MM.1S (cell line): ENCODE data around the gene RIMKLA.

Source experiments
- DNase-seq: peaks from one replicate; pipeline ENCODE4 v3.0.0-alpha.2; 2015
- H2AFZ ChIP-seq: fragments of 300-600 bp; sonication (generic); 2 replicates; pipeline ENCODE4 v1.6.0; 2016; ENCODE audit warnings: antibody characterized with exemption, low read length
- H3F3A ChIP-seq: fragments of 300-600 bp; sonication (generic); 2 replicates; pipeline ENCODE4 v1.6.1; 2016; ENCODE audit warnings: mild to moderate bottlenecking, antibody characterized with exemption, low read length, moderate library complexity, mixed read lengths; ENCODE audit not compliant: insufficient read depth
- H3K27ac ChIP-seq: fragments of 300-600 bp; sonication (generic); 2 replicates; pipeline ENCODE4 v1.5.1; 2016; ENCODE audit warnings: mild to moderate bottlenecking, low read length
- H3K27me3 ChIP-seq: fragments of 300-600 bp; sonication (generic); replicated peaks from 2 replicates; pipeline ENCODE4 v1.6.0; 2016; ENCODE audit warnings: low read length; ENCODE audit not compliant: insufficient read depth
- H3K36me3 ChIP-seq: fragments of 300-600 bp; sonication (generic); replicated peaks from 2 replicates; pipeline ENCODE4 v1.6.1; 2016; ENCODE audit warnings: mild to moderate bottlenecking, low read length, mixed read lengths; ENCODE audit not compliant: insufficient read depth
- H3K4me1 ChIP-seq: fragments of 300-600 bp; sonication (generic); 2 replicates; pipeline ENCODE4 v1.6.1; 2016; ENCODE audit warnings: low read length, mixed read lengths
- H3K4me2 ChIP-seq: fragments of 300-600 bp; sonication (generic); 2 replicates; pipeline ENCODE4 v1.6.0; 2016; ENCODE audit warnings: low read depth, low read length
- H3K4me3 ChIP-seq: fragments of 300-600 bp; sonication (generic); 2 replicates; pipeline ENCODE4 v1.5.1; 2016; ENCODE audit warnings: low read length, mixed read lengths
- H3K79me2 ChIP-seq: fragments of 300-600 bp; sonication (generic); 2 replicates; pipeline ENCODE4 v1.6.1; 2016; ENCODE audit warnings: mixed run types, low read length, mixed read lengths
- H3K9ac ChIP-seq: fragments of 300-600 bp; sonication (generic); 2 replicates; pipeline ENCODE4 v1.6.1; 2016; ENCODE audit warnings: low read length, mixed read lengths
- H3K9me2 ChIP-seq: fragments of 300-600 bp; sonication (generic); replicated peaks from 2 replicates; pipeline ENCODE4 v1.6.1; 2016; ENCODE audit warnings: mild to moderate bottlenecking, low read length, mixed read lengths; ENCODE audit not compliant: insufficient read depth
- H3K9me3 ChIP-seq: fragments of 300-600 bp; sonication (generic); replicated peaks from 2 replicates; pipeline ENCODE4 v1.6.1; 2016; ENCODE audit warnings: mild to moderate bottlenecking, low read length, mixed read lengths; ENCODE audit not compliant: insufficient read depth
- H4K20me1 ChIP-seq: fragments of 300-600 bp; sonication (generic); 2 replicates; pipeline ENCODE4 v1.6.1; 2016; ENCODE audit warnings: mild to moderate bottlenecking, low read length, moderate library complexity, mixed read lengths; ENCODE audit not compliant: insufficient read depth
- CTCF ChIP-seq: fragments of 300-600 bp; sonication (generic); IDR thresholded peaks from 2 replicates; pipeline ENCODE4 v1.5.1; 2016; ENCODE audit warnings: antibody characterized with exemption, low read length, mixed read lengths
- EZH2 ChIP-seq: fragments of 300-600 bp; sonication (generic); optimal IDR thresholded peaks from 2 replicates; pipeline ENCODE3; 2017; ENCODE audit warnings: low read depth, mild to moderate bottlenecking, antibody characterized with exemption, low read length, mixed read lengths
- EZH2phosphoT487 ChIP-seq: fragments of 300-600 bp; sonication (generic); IDR thresholded peaks from 2 replicates; pipeline ENCODE4 v1.6.1; 2018; ENCODE audit warnings: antibody characterized with exemption, low read length

Gene RIMKLA

GRCh38 chr1:42418516-42418915 is 37.9 kb downstream of the RIMKLA start:
- Histone ChIP-seq H3K9ac (no peak overlapping the region), H3K4me3 (no peak overlapping the region), H3K36me3 (no peaks in the 10 kb centered on the region), H3K9me3 (no peaks in the 10 kb centered on the region), H2AFZ (no peak overlapping the region), H3F3A (no peaks in the 10 kb centered on the region), H3K79me2 (no peaks in the 10 kb centered on the region), H3K27ac (no peak overlapping the region), H3K4me2 (no peak overlapping the region), H4K20me1 (no peaks in the 10 kb centered on the region), H3K9me2 (no peaks in the 10 kb centered on the region), H3K4me1 (no peaks in the 10 kb centered on the region), H3K27me3 (no peaks in the 10 kb centered on the region)
- TF ChIP-seq EZH2: no peak
- DNase-seq: no peak

GRCh38 chr1:42419126-42419821 is 38.7 kb downstream of the RIMKLA start:
- Histone ChIP-seq H3F3A (no peaks in the 10 kb centered on the region), H3K9me2 (no peaks in the 10 kb centered on the region), H3K4me1 (no peaks in the 10 kb centered on the region), H2AFZ (no peak overlapping the region), H3K27ac (no peak overlapping the region), H3K27me3 (no peaks in the 10 kb centered on the region), H3K4me3 (no peak overlapping the region), H4K20me1 (no peaks in the 10 kb centered on the region), H3K9me3 (no peaks in the 10 kb centered on the region), H3K4me2 (no peak overlapping the region), H3K9ac (no peak overlapping the region), H3K36me3 (no peaks in the 10 kb centered on the region), H3K79me2 (no peaks in the 10 kb centered on the region)
- no peak for DNase-seq
- TF ChIP-seq EZH2phosphoT487 (no peak), EZH2 (no peak), CTCF (no peak)

- no peak for DNase-seq
- no peak overlapping the region for H3K9ac ChIP-seq
- H3K27me3 ChIP-seq: no peaks in the 10 kb centered on the region
- H3F3A ChIP-seq: no peaks in the 10 kb centered on the region
- H3K27ac ChIP-seq: no peak overlapping the region
- H3K9me2 ChIP-seq: no peaks in the 10 kb centered on the region
- no peak overlapping the region for H3K4me2 ChIP-seq
- TF ChIP-seq CTCF: no peak
- no peak overlapping the region for H3K4me3 ChIP-seq
- no peaks in the 10 kb centered on the region for H4K20me1 ChIP-seq
- no peak overlapping the region for H2AFZ ChIP-seq
- H3K4me1 ChIP-seq: no peaks in the 10 kb centered on the region
- no peaks in the 10 kb centered on the region for H3K9me3 ChIP-seq
- H3K36me3 ChIP-seq: no peaks in the 10 kb centered on the region
- H3K79me2 ChIP-seq: no peaks in the 10 kb centered on the region
Observed at GRCh38 chr1:42420121-42420520, 39.5 kb downstream of the RIMKLA start.

- TF ChIP-seq EZH2phosphoT487 (no peak), CTCF (no peak), EZH2 (no peak)
- Histone ChIP-seq H3K9me3 (no peaks in the 10 kb centered on the region), H3F3A (no peaks in the 10 kb centered on the region), H3K27ac (no peak overlapping the region), H3K9ac (no peak overlapping the region), H2AFZ (no peak overlapping the region), H3K9me2 (no peaks in the 10 kb centered on the region), H3K4me2 (no peak overlapping the region), H3K27me3 (no peaks in the 10 kb centered on the region), H3K79me2 (no peaks in the 10 kb centered on the region), H3K4me1 (no peaks in the 10 kb centered on the region), H4K20me1 (no peaks in the 10 kb centered on the region), H3K4me3 (no peak overlapping the region), H3K36me3 (no peaks in the 10 kb centered on the region)
- no peak for DNase-seq
Observed at GRCh38 chr1:42420911-42421585, 40.5 kb downstream of the RIMKLA start.
